HepG2 (cell line): ENCODE measurements around the gene SIK2.

Source experiments
- JUND ChIP-seq: sonication (generic); formaldehyde crosslinking; IDR thresholded peaks from 2 replicates; pipeline ENCODE4 v1.8.0; 2022; ENCODE audit warnings: mild to moderate bottlenecking, missing genetic modification reagents
- NFE2L1 ChIP-seq: sonication (generic); formaldehyde crosslinking; IDR thresholded peaks from 2 replicates; pipeline ENCODE4 v1.4.0; 2020; ENCODE audit warnings: missing genetic modification reagents, mild to moderate bottlenecking, borderline replicate concordance
- ZNF451 ChIP-seq: sonication (generic); formaldehyde crosslinking; IDR thresholded peaks from 2 replicates; pipeline ENCODE4 v1.5.0; 2020; ENCODE audit warnings: mild to moderate bottlenecking, missing genetic modification reagents
- TF ChIP-seq, protein P1 (sequence below): sonication (generic); formaldehyde crosslinking; IDR thresholded peaks from 2 replicates; pipeline ENCODE4 v1.5.0; 2020; ENCODE audit warnings: mild to moderate bottlenecking, missing genetic modification reagents, moderate library complexity
- TF ChIP-seq, protein P2 (sequence below), 2 experiments: IDR thresholded peaks; 2 replicates each; pipeline ENCODE4 v1.6.1; 2011 to 2012; ENCODE audit warnings: low read length in 2 of 2, borderline replicate concordance in 1 of 2, low read depth in 1 of 2, mild to moderate bottlenecking in 1 of 2, moderate library complexity in 1 of 2

DNA sequence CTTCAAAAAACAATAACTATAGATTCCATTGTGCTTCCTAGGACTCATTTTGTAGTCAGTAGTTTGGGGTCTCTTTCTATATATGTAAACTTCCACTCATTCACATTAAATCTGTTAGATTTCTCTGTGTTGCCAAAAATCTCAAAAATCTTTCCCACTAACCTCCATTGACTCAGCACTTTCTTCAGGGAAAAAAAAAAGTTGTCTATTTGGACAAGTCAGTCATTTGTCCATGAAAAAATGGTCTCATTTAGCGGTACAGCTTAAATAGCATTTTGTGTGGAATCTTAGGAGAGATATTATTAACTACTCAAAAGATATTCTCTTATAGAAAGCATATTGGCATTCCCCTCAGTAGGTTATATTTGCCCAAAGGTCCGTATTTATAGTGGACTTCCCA is 82.0 kb downstream of the SIK2 start:
- TF ChIP-seq ZNF451 (CRISPR knock-in tag) (no peak), NFE2L1 (CRISPR knock-in tag) (no peak), JUND (CRISPR knock-in tag) (no peak)
- TF ChIP-seq, protein P1, sequence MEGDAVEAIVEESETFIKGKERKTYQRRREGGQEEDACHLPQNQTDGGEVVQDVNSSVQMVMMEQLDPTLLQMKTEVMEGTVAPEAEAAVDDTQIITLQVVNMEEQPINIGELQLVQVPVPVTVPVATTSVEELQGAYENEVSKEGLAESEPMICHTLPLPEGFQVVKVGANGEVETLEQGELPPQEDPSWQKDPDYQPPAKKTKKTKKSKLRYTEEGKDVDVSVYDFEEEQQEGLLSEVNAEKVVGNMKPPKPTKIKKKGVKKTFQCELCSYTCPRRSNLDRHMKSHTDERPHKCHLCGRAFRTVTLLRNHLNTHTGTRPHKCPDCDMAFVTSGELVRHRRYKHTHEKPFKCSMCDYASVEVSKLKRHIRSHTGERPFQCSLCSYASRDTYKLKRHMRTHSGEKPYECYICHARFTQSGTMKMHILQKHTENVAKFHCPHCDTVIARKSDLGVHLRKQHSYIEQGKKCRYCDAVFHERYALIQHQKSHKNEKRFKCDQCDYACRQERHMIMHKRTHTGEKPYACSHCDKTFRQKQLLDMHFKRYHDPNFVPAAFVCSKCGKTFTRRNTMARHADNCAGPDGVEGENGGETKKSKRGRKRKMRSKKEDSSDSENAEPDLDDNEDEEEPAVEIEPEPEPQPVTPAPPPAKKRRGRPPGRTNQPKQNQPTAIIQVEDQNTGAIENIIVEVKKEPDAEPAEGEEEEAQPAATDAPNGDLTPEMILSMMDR (CRISPR knock-in tag), result no peak
- TF ChIP-seq, protein P2, sequence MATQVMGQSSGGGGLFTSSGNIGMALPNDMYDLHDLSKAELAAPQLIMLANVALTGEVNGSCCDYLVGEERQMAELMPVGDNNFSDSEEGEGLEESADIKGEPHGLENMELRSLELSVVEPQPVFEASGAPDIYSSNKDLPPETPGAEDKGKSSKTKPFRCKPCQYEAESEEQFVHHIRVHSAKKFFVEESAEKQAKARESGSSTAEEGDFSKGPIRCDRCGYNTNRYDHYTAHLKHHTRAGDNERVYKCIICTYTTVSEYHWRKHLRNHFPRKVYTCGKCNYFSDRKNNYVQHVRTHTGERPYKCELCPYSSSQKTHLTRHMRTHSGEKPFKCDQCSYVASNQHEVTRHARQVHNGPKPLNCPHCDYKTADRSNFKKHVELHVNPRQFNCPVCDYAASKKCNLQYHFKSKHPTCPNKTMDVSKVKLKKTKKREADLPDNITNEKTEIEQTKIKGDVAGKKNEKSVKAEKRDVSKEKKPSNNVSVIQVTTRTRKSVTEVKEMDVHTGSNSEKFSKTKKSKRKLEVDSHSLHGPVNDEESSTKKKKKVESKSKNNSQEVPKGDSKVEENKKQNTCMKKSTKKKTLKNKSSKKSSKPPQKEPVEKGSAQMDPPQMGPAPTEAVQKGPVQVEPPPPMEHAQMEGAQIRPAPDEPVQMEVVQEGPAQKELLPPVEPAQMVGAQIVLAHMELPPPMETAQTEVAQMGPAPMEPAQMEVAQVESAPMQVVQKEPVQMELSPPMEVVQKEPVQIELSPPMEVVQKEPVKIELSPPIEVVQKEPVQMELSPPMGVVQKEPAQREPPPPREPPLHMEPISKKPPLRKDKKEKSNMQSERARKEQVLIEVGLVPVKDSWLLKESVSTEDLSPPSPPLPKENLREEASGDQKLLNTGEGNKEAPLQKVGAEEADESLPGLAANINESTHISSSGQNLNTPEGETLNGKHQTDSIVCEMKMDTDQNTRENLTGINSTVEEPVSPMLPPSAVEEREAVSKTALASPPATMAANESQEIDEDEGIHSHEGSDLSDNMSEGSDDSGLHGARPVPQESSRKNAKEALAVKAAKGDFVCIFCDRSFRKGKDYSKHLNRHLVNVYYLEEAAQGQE (IDR thresholded peaks at IDR 0.05; ENCODE audit: borderline replicate concordance in 1 of 2, low read depth in 1 of 2, low read length in 2 of 2), result no peak
